LHCN-M2 (cell line): ENCODE data around the gene SPCS3. TPM values are rescaled to one million over a fixed set of nuclear protein-coding genes. Genes with fewer than 3 reads are reported as not detected.
"Not testable (repeated sequence)": the region's sequence is repeated elsewhere in the genome, so short reads cannot be mapped to it uniquely, and the experiment has no call there.

Experiments
- DNase-seq: peaks from one replicate; pipeline ENCODE4 v3.0.0-alpha.2; 2012; ENCODE audit warnings: low read depth
- polyA plus RNA-seq: library from polyadenylated mRNA; unstranded; fragments of >200 nt; gene quantifications from one replicate; pipeline ENCODE4 v1.2.1, GENCODE V29; 2012; ENCODE audit warnings: missing spikeins
- total RNA-seq: library from RNA; depleted of rRNA; stranded (reverse); fragments of >200 nt; gene quantifications from 2 replicates; pipeline ENCODE4 v1.2.3, GENCODE V29; 2014; rRNA removed

The SPCS3 gene
- total RNA-seq = 94.5 and 95.1 TPM in 2 replicates
- 47.9 TPM for polyA plus RNA-seq

DNA sequence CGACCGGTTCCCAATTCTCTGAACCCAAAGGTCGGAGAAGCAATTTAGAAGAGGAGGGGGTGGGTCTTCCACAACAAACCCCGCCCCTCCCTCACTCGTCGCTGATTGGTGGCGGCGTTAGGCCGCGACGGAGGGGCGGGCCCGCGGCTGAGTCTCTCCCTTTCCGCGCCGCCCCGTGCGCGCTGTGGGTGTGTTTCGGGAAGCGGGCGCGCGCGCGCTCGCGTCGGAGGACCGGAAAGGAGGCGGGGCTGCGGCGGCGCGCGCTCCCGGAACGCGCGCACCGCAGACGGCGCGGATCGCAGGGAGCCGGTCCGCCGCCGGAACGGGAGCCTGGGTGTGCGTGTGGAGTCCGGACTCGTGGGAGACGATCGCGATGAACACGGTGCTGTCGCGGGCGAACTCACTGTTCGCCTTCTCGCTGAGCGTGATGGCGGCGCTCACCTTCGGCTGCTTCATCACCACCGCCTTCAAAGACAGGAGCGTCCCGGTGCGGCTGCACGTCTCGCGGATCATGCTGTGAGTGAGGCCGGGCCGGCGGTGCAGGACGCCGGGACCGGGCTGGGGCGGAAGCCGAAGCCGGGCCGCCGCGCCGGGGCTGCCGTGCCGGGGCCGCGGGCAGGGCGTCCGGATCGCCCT lies at the start of gene SPCS3:
Gene SPCS3 (plus strand): TSS at position 263 of the 636 bp plus-strand sequence. CDS start 111 bp downstream, at position 374.
- peak; percentile 95 for DNase-seq

- peak; percentile 100 for DNase-seq
These were observed 49.1 kb upstream of the SPCS3 start for GRCh38 chr4:176270669-176271068.

- DNase-seq = no peak
These were observed 48.0 kb upstream of the SPCS3 start for GRCh38 chr4:176271749-176272148.

DNA sequence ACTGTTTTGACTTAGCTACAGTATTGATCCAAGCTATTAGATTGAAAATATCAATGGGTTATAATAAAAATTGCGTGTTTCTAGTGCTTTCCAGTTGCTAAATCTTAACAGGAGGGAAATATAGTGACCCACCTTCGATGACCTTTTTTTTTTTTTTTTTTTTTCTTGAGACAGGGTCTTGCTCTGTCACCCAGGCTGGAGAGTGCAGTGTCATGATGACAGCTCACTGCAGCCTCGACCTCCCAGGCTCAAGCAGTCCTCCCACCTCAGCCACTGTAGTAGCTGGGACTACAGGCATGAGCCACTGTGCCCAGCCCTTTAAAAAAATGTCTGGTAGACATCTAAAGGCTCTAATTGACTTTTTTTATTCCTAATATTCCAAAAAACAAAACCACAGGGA lies 47.0 kb upstream of the SPCS3 start:
- DNase-seq = no peak

DNA sequence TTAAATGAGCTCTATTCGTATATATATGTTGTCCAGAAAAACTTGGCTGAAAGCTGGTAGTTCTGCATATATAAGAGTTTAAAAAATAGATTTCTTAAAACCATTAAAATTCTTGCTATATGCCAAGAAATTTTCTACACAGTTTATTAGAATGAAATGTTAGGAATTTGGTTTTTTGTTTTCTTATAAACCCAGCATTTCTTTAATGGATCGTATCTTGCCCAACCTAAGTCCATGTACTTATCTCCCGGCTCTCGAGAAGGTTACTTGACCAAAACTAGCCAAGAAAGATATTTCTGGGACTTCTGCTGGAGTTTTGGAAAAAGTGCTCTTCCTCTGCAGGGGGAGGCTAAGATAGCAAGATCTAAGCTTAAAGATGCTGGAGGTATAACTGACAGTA lies 46.0 kb upstream of the SPCS3 start:
- DNase-seq = no peak

DNA sequence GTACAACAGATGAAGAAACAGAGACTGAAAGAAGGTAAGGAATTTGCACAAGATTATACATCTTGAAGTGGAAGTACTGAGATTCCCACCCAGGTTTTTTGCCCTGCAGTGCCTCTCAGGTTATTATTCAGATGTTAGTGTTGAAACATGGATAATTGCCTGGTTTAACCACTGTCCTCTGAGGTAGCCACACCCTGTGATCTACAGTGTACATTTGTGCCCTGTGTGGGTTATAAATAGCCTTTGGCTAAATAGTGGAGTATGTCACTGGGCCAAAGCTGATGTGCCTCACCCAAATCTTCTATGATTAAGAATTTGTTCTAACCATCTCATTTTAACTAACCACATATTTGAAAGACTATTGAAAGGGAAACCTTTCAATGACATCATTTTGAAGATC lies 45.3 kb upstream of the SPCS3 start:
- DNase-seq = peak; percentile 89

GRCh38 chr4:176276710-176277109 lies 43.1 kb upstream of the SPCS3 start:
- DNase-seq = no peak

DNA sequence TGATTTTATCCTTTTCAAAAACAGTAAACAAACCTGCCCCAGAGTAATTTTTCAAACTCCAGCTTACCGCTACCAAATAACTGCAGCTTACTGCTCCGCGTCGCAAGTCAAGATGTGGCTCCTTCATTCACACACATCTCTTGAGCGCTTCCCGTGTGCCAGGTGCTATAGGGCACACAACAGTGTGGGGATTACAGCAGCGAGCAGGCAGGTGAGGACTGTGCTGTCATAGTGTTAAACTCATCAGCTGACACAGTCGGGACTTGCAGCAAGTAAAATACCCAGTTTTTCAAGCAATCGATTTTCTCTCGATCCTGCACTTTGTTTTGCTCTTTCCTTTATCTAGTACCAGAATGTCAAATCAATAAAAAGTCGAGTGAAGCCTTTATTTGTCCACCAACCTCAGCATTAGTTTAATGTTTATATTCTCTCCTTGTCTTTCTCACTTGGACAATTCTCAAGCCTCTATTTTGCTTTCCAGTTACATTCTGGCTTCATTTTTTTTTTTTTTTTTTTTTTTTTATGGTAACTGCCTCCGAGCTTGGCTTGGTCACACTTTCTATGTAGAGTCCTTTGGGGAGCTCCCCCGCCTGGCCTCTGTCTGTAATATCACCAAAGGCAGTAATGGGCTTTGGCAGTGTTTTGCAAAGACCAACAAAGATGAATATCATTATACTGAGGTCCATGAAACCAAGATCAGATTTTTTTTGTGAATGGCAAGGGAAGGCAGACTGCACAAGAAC lies 42.4 kb upstream of the SPCS3 start:
- DNase-seq = peak; percentile 74

DNA sequence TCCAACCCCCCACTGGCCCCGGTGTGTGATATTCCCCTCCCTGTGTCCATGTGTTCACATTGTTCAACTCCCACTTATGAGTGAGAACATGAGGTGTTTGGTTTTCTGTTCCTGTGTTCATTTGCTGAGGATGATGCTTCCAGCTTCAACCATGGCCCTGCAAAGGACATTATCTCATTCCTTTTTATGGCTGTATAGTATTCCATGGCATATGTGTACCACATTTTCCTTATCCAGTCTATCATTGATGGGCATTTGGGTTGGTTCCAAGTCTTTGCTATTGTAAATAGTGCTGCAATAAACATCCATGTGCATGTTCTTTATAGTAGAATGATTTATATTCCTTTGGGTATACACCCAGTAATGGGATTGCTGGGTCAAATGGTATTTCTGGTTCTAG lies 40.2 kb upstream of the SPCS3 start:
- not testable (repeated sequence) for DNase-seq

DNA sequence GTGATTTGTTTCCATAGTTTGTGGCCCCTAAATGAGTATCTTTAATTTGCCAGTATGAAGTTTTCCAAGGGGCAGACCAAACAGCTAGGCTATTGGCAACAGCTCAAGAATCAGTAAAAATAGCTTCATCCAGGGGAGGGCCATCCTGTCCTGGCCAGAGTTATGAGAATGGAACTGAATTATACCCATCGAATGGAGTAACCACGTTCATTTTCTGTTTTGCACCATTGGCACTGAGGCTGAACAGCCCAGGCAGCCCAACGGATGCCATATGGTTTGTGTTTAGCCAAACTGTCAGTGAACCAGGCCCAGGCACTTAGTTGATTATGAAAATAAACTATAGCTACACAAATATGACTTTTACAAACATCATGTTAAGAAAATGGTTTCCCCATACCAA lies 33.0 kb upstream of the SPCS3 start:
- no peak for DNase-seq

GRCh38 chr4:176287546-176287945 lies 32.2 kb upstream of the SPCS3 start:
- no peak for DNase-seq

DNA sequence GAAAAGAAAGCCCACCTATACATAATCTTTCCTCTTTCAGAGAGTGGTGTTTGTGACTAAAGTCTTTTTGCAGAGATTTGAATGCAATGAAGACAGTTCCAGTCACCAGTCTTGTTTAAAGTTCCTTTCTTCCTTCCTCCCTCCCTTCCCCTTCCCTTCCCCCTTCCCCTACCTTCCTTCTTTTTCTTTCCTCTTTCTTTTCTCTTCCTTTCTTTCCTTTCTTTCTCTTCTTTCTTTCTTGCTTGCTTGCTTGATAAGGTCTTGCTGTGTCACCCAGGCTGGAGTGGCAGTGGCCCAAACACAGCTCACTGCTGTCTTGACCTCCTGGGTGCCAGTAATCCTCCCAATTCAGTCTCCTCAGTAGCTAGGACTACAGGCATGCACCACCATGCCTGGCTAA lies 31.7 kb upstream of the SPCS3 start:
- DNase-seq = no peak

GRCh38 chr4:176289561-176289960 lies 30.2 kb upstream of the SPCS3 start:
- no peak for DNase-seq

- no peak for DNase-seq
These were observed 29.2 kb upstream of the SPCS3 start for GRCh38 chr4:176290520-176290919.

GRCh38 chr4:176291748-176292147 lies 28.0 kb upstream of the SPCS3 start:
- no peak for DNase-seq

DNA sequence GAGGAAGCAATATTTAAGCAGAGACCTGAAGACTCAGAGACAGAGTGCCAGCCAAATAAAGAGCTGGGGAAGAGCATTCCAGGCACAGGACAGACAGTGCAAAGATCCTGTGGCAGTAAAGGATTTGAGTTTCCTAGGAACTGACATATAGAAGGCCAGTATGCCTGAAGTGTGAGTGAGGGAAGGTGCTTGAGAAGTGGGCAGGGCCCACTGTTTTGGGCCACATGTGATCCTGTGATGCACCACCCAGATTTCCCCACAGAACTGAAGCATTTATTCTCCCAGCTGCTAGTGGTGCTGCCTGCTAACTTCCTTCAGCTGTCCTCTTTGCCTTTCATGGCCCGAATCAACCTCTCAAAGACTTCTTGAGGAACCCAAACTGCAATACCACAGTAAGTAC lies 26.8 kb upstream of the SPCS3 start:
- no peak for DNase-seq

DNA sequence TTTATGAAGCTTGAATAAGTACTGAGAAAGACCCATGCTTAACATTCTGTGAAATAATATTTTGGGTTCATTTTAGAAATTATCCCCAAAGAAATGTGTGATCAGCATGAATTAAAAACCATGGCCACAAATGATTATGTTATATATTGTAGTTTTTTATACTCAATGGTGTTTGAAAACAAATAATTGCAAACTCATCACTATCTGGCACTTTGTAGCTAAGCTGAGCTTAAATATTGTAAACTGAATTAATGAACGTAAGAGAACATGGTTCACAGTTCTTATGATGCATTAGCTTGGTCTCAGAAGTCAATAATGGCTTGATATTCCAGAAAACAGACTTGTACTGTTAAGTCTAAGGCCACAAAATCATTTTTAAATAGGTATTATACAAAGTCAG lies 26.1 kb upstream of the SPCS3 start:
- no peak for DNase-seq

GRCh38 chr4:176295907-176296306 lies 23.9 kb upstream of the SPCS3 start:
- DNase-seq = not testable (repeated sequence)

- no peak for DNase-seq
These were observed 21.1 kb upstream of the SPCS3 start for GRCh38 chr4:176298664-176299063.

- no peak for DNase-seq
These were observed 19.7 kb upstream of the SPCS3 start for GRCh38 chr4:176300036-176300435.

- DNase-seq = no peak
These were observed 19.2 kb upstream of the SPCS3 start for GRCh38 chr4:176300565-176300964.

DNA sequence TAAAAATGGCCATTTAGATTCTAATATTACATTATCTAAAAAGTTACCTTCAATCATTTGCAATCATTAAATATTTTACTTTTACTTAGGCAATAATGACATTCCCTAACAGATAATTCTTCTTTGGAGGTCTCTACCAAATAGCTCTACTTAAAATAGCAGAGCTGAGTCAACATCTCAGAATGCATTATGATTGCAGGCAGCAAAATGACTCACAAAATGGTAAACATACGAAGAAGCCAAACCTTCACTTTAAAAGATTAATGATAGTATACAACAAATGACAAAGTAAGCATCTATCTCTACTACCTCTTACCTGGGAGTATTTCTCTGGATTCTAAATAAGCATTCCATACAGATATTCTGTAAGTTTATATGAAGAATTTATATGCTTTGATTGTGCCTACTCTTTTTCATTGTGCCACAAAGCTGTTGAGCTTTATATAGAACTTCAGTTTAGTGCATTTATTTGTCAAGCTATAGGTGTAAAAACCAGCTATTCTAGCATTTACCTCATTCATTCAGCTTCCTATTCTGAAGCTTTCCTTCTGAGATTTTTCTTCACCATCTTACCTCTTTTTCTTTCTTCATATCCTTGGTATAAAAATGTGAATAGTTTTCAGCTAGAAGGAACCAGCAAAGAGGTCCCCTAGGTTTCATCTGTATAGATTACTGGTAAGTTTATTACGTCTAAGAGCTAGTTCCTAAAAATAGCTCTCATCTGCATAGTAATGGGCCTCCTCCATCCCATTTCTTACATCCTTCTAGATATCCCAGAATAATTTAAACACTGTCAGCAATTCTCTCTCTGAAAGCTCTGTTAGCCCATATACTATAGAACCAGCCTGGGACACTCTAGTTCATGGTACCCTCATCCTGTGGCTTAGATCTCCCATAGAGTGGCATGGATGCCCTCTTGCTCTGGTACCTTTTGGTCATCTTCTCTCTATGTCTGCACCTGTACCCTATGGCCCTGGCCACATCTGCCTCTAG lies 17.2 kb upstream of the SPCS3 start:
- peak; percentile 70 for DNase-seq
